GM19324 (cell line): Measurements from ENCODE around the gene HMGCS2.

ENCODE experiments used
- ATAC-seq: cut with Tn5 transposase; IDR thresholded peaks from one replicate; pipeline ENCODE4 v1.9.1; 2021; ENCODE audit warnings: mild to moderate bottlenecking, moderate library complexity; ENCODE audit not compliant: unreplicated experiment, low FRiP score

The HMGCS2 gene

DNA sequence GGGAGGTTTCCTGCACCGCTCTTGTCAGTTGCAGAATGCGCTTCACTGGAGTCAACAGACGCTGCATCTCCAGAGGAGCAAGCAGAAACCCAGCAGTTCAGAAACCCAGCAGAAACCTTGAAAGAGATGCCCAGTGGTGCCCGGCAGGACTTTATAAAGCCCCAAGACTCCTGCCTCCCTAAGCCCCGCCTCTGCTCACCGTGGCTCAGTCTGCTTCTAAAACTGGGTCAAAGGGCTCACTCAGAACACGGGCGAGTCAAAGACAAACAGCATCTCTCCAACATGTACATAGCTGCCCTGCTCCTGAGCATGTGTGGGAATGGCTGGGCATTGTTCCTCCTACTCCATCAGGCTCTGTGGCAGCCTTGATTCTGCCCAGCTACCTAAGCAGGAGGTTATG is at the start of gene HMGCS2:
TSS of gene HMGCS2 (minus strand) at position 128 of the 400 bp plus-strand sequence. CDS start at position 67, 61 bp downstream.
- ATAC-seq: no peak

DNA sequence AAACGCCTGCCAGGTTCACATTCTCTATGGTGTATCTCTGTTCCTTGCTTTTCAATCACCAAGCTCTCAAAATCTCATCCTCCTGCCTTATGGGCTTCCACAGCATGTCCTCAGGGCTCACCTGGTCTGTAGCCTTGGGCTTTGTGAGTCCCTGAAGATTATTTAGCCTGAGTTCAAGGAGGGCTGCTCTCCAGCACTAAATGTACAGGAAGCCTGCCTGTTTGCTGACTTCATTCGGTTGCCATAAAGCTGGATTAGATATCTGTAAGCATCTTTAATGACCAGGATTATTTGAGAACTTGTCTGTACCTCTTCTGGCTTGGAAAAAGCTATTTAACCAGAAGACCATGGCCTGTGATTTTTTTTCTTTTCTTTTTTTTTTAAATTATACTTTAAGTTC is 49.5 kb upstream of the HMGCS2 start:
- no peak for ATAC-seq

DNA sequence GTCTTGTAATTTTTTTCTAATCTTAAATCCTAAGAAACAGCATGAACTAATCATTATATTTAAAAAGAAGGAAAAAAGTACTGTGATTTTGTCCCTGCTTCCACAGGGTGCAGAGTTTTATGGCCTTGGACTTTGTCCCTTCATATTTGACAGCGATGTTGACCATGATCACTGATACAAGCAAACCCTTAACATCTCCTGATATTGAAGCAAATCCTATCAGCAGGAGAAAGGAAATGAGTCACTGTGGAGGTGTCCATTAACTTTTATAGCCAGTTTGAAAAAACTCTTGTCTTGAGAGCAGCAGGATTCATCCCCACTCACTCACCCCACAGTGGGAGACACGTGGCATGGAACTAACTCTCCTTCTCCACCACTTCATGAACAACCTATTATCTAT is 47.7 kb upstream of the HMGCS2 start:
- ATAC-seq: no peak

DNA sequence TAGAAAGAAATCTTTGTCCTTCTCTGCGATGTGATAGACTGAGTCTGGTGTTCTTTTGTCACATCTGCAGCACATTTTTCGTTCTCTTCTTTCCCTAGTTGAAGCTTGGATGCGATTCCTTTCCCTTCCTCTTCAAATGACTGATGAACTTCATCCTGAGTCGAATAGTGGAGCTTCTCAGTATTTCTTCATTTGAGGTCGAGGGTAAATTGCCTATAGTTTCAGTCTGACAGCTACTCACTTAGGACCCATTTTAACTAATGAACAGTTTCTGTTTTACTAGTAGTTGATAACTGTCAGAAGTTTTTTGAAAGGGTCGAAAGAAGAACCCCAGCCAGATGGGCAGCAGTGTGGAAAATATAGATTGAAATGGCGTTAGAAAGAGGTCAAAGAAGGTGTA is 47.2 kb upstream of the HMGCS2 start:
- ATAC-seq: no peak

DNA sequence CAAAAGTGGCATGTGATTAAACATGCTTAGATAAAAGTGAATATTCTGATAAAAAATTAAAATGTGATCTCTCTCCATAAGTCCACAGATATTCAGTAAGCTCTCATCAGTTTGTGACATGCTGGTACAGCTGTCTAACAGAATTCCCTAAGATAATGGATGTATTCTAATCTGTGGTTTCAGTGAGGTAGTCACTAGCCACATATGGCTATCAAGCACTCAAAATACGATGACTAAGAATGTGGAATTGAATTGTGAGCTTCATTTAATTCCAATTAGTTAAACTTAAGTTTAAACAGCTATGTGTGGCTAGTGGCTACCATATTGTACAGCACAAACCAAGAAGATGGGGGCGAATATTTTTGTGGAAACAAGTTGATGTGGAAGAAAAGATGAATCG is 46.7 kb upstream of the HMGCS2 start:
- ATAC-seq: no peak

DNA sequence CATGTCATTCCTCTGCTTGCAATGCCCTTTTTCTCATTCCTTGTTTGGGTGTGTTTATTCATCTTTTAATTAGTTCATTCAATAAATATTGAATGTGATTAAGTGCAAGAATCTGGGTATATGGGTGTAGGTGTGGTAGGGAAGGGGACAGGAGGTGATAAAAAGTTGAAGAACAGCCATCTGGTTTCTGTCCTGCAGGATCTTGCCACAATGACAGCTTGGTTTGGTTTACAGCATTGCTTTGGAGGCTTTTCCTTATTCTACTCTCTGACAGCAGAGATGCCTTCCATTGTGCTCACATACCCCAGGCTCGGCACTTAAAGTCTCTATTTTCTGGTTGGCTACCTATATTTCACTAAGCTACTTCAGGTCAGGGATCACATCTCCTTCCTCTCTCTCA is 45.6 kb upstream of the HMGCS2 start:
- ATAC-seq: no peak

DNA sequence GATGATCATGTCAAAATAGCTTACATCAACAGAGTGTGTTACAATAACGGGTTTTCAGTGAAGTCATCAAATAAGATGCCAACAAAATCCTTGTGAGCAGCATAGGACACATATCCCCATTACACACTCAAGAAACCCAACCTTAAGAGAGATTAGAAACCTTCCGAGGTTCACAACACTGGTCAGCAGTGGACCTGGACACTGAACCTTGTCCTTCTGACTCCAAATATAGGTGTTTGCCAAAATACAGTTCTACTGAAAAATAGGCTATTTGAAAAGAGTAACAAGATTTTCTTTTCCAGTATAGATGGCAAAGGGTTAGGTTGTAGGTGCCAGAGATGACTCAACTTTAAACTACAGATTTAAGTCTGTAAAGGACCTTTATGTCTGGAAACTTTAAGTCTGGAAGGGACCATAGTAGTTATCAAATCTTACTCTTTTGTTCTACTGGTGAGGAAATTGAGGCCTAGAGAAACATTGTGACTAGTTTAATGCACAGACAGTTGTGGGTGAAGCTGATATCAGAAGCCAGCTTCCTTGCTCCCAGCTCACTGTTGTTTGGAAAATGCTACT is 43.4 kb upstream of the HMGCS2 start:
- no peak for ATAC-seq

DNA sequence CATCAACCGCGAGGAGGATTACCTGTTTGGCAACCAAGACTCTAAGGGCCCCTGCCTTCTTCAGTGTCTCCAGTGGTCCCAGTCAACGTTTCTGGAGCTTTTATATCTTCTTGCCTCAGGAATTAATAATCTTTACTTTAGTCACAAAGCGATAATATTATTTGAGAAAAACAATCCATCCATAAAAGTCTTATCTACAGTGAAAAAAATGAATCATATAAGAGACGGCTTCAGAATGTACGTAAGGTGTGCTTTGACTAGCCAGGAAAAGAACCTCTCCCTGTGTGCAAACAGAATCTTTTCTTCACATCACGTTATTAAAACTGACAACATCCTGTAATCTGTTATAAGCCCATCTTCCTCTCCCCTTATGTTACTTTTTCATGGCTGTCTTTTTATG is 42.7 kb upstream of the HMGCS2 start, which contains the start of gene REG4:
TSS of gene REG4 (minus strand) at position 74 of the 400 bp plus-strand sequence. CDS start 2,691 bp downstream, outside the sequence.
- ATAC-seq: no peak

DNA sequence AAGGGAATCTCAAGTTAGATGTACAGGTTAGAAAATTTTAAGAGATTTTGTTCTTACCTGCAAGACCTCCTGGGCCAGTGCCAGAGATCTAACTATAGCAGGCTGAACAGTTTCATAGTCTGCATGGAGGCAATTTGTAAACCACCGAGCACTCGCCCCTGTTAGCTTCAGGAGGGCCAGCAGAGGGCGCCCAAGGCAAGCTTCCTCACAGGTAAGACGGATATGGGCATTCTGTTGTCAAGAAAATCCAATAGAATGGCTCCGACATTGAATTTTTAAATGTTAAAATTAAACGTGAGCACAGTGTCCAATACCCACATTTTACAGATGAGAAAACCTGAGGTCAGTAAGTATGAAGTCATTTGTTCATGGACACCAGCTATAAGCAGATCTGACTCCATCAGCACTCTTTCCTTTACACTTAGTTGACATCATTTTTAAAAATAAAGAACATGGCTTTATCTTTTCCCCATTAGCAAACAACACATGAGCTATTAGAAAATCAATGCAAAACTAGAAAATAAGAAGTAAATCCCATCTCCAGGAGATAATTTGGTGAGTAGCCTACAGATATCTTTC is 40.4 kb upstream of the HMGCS2 start:
- peak; percentile 76 for ATAC-seq

DNA sequence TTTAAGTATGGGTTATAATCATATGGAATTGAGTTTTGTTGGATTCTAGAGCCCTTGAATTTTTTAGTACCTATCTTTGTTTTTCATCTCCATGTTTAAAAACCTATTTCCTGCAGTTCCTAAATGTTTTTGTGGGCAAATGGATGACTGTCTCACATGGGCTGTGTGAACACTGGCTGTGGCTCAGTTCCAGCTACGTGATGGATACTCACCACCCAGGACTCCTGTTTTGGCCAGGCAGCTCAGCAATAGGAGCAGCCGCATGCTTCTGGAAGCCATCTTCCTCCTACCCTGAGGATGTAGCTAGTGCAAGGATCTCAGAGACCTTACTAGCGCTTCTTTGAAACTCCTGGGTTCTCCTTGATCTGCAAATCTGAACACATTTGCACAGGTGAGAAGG is 39.8 kb upstream of the HMGCS2 start:
- no peak for ATAC-seq

DNA sequence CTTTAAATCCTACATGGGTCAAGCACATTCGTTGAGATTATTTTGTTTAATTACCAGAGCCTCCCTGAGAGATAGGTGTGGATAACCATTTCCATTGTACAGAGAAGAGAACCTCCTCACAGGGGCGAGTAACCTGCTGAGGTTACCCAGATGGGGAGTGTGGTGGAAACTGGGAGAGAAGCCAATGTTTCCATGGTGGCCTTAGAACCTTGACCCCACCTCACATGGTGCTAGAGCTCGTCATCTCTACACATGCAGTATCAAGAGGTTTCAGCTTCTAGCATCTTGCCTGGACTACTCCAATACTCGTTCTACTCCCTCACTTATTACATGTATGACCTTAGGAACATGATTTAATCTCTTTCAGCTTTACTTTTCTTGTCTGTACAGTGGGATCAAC is 37.8 kb upstream of the HMGCS2 start:
- ATAC-seq: no peak

DNA sequence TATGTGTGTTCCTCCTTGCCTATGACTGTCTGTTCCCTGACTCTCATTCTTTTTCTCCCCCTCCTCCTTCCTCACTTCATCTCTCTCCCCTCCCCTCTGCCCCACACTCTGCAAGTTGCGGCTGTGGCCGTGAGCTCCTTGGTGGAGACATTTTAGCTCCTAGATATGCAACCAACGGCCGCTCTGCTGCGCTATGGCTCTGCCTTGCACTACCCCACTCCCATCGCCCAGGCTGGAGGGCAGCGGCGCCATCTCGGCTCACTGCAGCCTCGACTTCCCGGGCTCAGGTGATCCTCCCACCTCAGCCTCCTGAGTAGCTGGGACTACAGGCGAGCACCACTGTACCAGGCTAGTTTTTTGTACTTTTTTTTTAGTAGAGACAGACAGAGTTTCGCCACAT is 37.0 kb upstream of the HMGCS2 start:
- no peak for ATAC-seq

DNA sequence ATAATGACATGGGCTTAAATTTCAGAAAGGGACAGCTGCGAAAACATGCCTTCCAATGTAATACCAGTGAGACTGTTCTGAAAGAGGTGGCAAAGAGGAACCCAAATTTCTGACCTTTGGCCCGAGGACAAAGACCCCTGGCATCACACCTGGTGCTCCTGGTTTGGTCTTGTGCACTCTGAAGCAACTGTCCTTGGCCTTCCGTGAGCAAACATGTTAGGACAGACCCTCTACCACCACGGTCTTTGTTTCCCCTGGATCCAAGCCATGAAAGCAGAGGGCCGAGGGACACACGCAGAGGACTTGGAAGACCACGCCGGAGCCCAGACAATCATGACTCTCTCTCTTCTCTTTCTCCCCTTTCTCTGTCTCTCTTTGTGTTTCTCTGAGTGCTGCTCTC is 36.5 kb upstream of the HMGCS2 start:
- ATAC-seq: no peak

DNA sequence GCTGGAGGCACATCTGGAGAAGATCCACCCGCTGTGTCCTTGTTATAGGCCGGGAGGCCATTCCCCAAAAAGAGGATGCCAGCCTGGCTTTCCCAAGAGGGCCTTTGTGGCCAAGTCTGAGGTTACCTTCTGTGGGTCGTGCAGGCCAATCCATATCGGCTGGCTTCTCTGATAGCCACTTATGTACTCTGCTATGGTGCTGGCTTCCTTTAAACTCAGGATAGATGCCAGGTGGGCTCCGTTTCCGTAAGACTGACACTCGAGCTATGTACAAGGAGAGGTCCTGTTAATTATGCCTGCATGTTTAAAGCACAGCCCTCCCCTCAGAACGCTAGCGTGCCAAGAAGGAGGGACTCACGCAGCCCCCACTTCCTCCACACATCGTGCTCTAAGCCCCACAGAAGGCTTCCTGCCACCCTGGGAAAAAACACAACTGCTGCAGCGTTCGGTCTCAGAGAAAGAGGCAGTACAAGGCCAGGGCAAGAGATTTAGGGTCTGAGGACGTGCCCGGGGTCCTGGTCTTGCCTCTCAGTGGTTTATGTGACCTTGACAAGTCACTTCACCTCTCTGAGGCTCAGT is 31.0 kb upstream of the HMGCS2 start:
- no peak for ATAC-seq

DNA sequence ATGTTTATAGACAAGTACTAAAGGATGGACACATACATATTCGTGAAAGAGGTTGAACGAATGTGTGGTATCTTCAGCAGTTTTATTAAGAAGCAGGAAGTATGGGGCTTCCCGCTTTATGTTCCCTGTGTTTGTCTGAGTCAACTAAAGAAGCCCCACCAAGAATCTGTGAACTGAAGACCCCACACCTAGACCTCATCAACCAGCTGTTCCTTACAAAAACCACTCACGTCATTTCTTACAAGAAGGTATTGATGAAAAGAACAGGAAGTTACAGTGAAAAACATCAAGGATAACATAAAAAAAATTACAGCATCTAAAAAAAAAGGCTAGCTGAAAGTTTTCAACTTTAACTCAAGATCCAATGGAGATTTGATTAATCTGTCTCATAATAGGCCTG is 30.3 kb upstream of the HMGCS2 start:
- no peak for ATAC-seq

DNA sequence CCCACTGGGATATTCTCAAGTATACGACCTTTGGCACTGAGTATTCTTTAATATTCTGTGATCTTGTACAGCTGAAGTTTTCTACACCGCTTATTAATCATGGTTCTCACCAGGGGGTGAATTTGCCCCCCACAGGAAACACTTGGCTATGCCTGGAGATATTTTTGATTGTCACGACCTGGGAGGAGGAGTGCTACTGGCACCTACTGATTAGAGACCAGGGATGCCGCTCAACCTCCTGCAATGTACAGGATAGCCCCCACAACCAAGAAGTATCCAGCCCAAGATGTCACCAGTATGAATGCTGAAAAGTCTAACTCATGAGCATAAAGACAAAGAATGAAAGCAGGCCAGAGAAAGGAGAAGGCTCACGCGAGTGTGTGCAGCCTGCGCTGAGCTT is 28.9 kb upstream of the HMGCS2 start:
- ATAC-seq: no peak

DNA sequence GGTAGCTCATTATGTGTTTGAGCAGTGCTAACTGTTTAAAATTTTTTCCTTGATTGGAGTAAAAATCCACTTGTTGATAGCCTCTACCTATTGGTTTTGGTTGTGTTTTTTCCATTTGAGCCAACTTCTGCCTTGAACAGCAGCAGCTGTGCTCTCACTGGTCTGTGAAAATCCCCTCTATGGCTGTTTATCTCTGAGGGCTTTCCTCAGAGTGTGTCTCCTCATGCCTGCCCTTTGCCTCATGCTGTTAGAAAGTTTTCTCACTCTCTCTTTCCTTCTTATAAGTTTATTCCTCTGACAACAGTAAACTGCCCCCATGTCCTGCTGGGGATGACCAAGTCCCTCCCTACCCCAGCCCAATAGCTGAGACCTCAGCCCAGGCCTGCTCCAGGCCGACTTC is 28.5 kb upstream of the HMGCS2 start:
- no peak for ATAC-seq

DNA sequence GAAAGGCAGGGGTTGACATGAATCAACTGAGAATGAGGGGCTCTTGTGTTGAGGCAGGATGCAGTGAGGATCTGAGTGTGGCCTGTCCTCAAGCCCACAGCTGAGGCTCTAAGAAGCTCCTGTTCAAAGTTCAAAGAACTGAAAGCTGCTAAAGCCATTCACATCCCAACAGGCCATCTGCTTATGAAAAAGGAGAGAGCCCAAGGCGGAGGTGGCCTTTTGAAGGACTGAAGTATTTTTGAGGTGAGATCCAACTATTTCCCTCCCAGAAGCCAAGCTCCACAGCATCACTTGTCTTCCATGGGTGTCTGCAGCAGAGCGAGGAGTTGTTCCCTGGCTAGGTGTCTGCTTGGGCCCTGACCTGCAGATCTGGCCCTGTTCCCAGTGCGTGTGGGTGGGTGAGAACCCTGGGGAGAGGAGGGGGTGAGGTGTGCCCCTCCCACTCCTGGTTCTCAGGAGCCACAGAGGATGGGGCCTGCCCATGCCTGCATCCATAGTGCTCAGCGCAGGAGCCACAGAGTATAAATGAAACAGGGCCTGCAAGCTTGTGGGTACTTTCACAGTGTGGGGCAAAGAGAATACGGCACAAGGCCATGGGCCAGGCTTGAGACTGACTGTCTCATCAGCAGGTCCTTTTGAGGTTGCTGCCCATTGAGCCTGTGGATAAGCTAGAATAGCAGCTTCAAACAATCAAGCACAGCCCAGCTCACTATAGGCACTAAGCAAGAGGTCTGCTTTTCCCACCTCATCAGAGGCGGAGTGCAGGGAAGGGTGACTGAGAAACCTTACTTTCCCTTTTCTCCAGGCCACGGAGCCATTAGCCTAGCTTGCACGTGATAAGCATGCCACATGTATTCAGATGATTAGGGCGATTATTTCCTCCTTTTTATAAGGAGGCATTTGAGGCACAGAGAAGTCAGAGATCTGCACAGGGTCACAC is 26.8 kb upstream of the HMGCS2 start:
- ATAC-seq: no peak

DNA sequence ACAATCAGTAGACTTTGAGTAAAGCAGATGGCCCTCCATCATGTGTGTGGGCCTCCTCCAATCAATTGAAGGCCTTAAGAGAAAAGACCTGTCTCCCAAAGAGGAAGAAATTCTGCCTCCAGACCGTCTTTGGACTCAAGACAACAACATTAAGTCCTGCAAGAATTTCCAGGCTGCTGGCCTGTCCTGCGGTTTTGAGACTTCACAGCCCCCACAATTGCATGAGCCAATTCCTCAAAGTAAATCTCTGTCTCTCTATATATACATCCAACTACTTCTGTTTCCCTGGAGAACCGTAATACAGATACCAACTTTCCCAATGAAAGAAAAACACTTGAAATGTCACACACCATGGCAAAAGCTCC is 26.2 kb upstream of the HMGCS2 start:
- ATAC-seq: no peak

DNA sequence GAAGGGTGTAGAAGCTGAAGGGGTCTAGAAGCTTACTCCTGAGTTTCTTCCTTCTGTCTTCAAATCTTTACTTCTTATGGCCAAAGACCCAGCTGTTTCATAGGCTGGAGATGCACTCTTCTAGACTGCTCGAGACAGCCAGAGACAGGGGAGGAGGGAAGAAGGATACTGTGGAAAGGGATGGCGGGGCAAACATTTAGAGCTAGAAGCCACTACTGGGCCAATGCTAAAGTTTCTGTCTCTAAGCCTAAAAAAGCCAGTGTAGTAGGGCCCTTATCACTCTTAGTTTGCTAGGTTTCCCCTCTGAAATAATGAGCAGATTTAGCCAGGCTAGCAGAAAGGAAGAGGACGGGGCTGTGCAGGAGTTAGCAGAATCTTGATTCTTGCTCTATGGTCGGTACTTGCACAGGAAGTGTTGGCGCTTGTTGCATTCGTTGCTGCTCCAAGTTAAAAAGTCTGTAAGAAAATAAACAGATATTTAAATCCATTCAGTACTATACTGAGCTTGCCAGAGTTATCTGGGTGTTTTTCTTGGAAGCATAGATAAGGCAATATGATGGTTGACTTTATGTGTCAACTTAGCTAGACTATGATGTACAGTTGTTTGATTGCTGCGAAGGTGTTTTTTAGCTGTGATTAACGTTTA is 25.6 kb upstream of the HMGCS2 start:
- ATAC-seq: no peak

DNA sequence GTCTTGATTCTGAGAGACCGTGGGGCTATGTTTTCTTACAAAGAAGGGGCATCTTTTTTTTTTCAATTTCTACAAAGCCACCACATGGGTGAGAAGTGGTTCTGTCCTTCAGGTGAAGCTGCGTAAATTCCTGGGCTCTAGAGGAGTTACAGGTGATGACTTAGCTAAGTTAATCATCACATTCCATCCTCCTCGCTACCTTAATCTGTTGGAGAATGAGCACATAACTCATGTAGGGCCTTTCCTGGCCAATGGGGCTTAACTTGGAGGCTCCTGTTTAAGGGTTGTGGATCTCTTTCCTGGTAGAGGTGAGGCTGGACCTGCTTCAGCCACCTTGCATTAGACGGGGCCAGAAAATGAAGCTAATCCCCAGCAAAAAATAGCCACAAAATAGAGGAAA is 22.7 kb upstream of the HMGCS2 start:
- no peak for ATAC-seq
